Effector CD4-positive, alpha-beta T cell (primary cell): ENCODE results near the gene PAQR9. TPM values are rescaled to one million over a fixed set of nuclear protein-coding genes. Genes with fewer than 3 reads are reported as not detected.
A peak's percentile ranks its signal among the peaks of the same experiment; 100 is the strongest.
"Not testable (repeated sequence)": the region's sequence is repeated elsewhere in the genome, so short reads cannot be mapped to it uniquely, and the experiment has no call there.

Experiments
- DNase-seq: peaks from one replicate; pipeline ENCODE4 v3.0.0-alpha.2; 2020
- total RNA-seq: gene quantifications from one replicate; lab custom pipeline; 2026; lab: John Stamatoyannopoulos, UW

PAQR9 gene, protein sequence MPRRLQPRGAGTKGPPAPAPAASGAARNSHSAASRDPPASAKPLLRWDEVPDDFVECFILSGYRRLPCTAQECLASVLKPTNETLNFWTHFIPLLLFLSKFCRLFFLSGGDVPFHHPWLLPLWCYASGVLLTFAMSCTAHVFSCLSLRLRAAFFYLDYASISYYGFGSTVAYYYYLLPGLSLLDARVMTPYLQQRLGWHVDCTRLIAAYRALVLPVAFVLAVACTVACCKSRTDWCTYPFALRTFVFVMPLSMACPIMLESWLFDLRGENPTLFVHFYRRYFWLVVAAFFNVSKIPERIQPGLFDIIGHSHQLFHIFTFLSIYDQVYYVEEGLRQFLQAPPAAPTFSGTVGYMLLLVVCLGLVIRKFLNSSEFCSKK
- total RNA-seq: not detected

DNA sequence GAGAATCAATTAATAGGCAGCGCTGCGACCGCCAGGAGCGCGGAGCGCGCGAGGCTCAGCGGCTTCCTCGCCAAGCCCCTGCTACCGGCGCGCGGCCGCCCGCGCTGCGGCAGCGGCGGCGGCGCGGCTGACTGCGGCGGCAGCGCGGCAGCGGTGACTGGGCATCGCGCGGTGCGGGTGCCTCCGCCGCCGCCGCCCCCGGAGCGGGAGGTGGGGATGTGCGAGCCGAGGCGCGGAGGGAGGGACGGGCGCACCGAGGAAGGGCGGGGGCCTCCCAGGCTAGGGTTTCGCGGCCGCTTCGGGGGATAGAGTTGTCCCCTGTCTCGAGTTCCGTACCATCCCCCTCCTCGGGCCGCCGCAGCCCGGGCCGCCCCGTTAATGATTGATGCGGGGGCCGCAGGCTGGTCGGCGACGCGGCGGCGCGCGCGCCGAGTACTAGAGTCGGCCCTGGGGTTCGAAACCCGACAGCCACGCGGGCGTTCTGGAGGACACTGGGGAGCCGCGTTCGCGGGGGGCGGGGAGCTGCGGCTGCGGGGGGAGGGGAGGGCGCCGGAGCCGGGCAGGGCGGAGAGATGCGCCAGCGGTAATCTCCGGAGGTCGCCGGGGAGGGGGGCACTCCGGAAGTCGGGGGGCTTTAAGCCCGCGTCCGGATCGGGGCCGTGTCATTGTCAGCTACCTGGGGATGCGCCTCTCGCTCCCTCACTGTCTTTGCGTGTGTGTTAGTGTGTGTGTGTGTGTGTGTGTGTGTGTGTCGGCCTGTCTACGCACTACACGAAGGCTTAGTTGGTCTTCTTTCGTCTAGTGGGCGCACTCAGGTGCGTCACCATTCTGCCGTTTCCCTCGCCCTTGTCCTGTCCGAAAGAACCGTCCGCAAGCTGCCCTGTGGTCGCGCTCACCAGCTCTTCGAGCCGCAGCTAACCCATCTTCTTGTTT, at the start of gene PAQR9:
TSS of gene PAQR9 (minus strand) at position 159 of the 933 bp plus-strand sequence. CDS start 338 bp downstream, outside the sequence.
- DNase-seq: no peak

DNA sequence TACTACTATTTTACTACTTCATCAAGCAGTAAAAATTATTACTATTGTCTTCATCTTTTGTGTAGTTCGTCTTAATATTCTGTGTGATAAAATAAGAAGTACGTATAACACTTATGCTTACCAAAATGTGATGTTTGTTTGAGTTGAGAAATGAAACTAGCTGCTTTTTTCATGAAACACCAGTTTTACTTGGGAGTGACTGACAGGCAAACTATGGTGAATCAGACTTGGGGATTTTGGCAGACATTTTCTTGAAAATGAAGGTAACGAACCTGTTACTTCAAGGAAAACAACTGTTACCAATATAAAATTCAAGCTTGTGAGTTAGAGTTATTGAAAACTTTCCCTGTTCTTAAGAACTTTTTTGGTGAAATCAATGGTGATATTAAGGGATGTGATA, 48.2 kb upstream of the PAQR9 start:
- DNase-seq: no peak

DNA sequence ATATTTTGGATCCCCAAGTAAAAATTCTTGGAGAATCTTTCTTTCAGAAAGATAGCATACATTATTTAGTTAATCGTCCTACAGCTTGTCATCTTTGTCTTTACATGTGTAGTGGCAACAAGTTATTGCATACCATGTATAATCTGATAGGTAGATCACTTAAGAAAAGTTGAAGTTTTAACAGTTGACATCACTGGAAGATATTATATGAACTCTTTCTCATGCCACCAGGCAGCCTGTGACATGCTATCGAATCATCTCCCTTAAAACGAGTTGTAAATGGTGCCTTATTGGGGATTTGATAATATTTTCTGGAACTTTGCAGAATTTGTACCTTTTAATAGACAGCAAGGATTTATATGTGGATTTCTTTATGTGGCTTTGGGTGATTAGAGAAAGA, 46.5 kb upstream of the PAQR9 start:
- no peak for DNase-seq

DNA sequence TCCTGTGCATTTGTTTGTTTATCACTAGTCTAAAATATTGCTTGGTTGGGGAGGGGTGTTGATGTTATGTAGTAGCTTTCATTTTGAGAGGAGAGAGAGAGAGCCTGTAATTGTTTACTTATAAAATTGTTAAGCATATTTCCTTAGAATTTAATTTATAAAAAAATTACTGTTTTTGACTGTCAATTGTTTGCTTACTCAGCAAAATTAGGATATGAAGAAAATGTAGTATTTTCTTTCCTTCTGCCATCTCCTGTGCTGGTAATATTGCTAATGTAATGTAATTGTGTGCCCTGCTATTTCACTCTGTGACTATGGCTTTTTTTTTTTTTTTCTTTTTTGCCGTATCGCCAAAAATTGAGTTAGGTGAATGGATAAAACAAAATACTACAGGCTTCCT, 41.3 kb upstream of the PAQR9 start:
- DNase-seq: no peak

DNA sequence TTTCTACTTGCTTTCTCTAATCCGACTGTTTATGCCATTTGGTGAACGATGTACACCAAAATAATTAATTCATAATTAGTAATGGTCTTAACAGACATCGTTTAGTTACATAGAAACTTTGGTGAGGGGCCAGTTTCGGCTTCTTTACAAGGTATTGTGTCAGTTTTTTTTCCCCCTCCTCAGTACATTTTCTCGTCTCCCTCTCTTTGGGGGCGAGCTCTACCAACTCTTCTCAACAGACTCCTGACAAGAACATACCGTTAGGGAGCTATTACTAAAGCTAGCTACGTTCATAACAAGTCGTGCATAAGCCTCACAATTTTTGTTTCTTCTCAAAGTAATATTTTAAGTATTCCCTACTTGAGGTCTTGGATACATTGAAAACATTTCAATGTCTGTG, 39.3 kb upstream of the PAQR9 start:
- DNase-seq: no peak

DNA sequence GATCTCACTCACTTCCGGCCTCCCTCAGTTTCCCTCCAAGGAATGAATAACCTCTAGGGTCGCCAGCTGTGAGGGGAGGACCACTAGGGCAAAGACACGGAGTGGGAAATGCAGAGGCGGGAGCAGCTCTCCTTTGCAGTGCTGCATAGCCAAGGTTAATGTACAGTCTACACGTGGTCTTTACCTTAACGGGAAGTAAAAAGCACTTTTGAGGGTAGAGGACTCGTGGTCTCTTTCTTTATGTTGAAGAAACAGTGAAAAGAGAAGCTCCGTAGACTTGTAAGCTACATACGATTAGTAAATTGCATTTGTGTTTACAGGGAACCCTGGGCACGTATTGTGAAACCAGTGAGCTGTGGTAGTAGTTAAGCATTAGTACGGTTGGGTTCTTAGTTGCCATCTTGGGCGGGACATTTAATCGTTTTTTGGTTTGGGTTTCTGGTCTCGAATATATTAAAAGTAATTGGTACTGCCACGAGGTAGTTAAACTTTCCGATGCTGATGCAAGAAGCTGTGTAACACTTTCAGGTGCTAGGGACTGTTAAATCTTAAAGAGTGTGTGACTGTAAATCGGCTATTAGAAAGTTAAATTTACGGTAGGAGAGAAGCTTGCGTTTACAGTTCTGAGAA, 38.7 kb upstream of the PAQR9 start:
- DNase-seq: no peak

DNA sequence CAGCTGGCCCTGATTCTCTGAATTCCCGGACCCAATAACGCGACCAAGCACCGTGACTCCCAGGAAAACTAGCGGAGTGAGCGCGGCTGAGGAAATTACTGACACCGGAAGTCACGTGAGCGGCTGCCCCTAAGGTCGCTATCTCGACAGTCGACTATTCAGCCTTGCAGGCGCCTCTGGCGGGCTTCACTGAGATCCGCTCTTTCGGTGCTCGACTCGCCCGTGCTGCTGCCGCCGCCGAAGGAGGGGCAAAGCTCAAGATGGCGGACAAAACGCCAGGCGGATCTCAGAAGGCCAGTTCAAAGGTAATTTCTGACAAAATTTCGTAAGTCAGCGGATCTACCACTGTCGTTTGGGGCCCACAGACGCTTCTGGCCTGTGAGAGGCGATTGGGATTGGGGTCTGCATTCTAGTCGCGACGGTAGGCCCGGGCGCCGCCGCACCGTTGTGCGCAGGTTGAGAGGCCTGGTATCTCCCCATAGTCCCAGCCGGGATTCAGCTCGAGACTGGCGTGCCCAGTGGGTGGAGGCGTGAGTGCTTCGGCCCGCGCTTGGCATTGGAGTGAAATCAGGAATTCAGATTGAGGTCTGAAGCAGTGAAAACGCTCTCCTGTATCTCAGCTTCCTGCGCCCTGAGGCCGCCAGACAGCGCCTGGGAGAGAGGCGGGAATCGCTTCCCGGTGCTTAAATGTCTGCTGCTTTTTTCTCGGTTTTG, 38.1 kb upstream of the PAQR9 start, which contains the start of gene U2SURP:
TSS of gene U2SURP (plus strand) at position 202 of the 714 bp plus-strand sequence. CDS start at position 261, 59 bp downstream.
- peak; percentile 94 for DNase-seq

DNA sequence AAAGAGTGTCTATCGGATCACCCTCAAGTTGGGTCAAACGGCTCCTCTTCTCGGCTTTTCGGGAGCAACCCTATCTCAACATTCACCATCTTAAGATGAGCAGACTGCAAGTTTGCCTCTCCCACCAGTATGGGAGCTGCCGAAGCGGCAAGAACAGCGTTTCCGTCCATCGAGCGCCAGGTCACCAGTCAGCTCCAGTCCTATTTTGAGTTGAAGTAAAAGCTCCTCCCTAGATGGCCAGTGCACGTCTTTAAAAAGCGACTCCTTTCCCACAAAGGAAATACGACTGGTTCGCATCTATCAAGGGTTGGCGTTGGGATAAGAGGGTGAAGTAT, 37.5 kb upstream of the PAQR9 start:
- DNase-seq: no peak

DNA sequence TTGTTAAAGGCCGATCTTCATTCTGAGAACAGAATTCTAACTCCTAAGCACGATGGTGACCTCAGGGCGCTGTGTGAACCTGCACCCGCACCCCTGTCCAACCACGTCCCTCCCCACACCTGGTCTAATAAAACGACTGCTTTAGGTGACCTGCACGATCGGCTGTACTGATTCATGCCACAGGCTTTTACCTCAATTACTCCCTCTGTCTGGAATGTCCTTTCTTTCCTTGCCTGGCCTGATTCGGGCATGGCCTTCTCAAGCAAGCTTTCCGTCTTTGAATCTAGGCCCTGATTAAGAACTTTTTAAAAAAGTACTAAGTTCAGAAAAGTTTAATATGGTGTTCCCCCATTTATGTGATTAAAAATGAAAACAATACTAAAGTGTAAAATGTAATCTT, 37.1 kb upstream of the PAQR9 start:
- DNase-seq: no peak

DNA sequence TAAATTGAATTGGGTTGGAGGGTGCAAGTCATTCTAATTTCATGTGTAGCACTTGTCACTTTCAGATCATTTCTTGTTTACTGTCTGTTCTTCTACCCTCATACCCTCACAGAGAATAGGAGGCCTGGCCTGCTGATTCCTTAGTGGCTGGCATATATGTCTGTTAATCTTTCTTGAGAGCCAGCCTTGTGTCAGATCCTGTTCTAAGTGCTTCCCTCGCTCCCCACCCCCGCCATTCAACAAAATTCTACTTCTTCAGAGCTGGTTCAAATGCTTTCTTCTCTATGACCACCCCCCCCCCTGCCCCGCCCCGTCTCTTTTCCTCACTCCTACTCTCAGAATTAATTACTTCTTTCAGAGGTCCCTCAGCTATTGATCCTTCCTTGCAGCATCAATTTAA, 36.4 kb upstream of the PAQR9 start:
- DNase-seq: no peak

DNA sequence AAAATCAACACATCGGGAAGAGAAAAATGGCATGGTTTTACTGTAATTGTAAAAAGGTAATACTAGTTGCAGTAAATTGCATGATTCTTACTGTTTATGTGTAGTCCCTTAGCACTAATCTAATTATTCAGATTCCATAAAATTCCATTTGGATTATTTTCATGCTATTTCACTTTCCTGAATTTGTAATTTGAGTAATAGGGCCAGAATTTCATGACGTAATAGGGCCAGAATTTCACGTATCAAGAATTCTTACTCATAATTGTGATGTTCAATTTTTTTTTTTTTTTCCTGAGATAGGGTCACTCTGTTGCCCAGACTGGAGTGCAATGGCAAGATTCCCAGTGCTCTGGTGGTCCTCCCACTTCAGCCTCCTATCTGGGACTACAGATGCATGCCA, 35.0 kb upstream of the PAQR9 start:
- no peak for DNase-seq

DNA sequence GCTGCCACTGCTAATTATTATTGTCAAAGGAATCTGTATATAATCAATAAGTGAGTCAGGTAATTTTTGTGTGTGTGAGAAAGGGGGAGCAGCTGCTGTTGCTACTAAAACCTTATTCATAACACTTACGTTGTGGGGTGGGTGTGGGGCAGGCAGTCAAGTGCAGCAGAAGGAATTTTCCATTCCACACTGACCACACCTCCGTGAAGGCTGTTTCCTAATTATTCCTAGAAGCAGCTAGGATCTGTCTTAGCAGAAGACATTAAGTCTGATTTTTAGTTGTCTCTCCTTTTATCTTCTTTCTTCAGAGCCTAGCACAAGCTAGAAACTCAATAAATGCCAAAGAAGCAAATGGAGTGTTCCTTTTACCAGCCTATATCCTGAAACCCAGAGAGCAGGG, 33.9 kb upstream of the PAQR9 start:
- no peak for DNase-seq

DNA sequence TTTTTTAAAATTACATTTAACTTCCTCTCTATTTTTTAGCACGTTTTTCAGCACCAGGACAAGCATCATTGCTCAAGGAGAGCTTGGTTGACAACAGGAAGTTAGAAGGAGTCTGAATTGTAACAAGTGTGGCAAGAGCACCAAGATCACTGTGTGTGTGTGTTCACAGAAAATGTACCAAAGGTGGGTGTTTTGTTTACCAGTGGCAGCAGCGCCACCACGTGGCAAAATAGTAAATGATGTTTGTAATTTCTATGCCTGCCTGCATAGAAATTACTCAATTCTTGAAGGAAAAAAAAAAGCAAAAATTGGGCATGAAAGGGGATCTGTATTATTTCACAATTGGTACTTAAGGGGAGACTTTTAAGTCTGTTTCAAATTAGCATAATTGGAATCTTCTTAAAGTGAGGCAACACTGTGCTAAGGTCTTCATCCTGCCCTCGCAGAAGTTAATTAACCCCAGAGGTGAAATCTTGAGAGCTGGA, 30.5 kb upstream of the PAQR9 start:
- peak; percentile 42 for DNase-seq

DNA sequence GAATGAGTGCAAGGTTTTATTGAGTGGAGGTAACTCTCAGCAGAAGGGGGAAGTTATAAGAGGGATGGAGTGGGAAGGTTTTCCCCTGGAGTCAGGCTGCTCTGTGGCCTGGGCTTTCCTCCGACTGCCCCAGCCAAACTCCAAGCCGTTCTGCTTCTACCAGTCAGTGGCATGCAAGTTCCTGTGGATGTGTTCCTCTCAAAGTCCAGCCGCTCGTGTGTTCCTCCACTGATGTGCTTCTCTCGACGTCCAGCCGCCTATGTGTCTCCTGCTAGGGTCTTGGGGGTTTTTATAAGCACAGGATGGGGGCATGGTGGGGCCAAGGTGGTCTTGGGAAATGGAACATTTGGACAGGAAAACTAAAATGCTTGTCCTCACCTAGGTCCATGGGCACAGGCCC, 28.8 kb upstream of the PAQR9 start:
- DNase-seq: no peak

DNA sequence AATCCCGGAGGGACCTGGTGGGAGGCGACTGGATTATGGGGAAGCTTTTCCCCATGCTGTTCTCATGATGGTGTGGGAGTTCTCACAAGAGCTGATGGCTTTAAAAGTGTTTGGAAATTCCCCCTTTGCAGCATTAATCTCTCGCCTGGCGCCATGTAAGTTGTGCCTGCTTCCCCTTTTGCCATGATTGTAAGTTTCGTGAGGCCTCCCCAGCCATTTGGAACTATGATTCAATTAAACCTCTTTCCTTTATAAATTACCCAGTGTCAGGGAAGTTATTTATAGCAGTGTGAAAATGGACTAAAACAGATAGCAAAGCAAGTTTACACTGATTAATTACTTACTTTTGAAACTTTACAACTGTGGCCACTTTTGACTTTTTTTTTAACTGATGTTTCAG, 27.2 kb upstream of the PAQR9 start:
- no peak for DNase-seq

DNA sequence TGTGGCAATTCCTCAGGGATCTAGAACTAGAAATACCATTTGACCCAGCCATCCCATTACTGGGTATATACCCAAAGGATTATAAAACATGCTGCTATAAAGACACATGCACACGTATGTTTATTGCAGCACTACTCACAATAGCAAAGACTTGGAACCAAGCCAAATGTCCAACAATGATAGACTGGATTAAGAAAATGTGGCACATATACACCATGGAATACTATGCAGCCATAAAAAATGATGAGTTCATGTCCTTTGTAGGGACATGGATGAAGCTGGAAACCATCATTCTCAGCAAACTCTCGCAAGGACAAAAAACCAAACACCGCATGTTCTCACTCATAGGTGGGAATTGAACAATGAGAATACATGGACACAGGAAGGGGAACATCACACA, 25.4 kb upstream of the PAQR9 start:
- not testable (repeated sequence) for DNase-seq

DNA sequence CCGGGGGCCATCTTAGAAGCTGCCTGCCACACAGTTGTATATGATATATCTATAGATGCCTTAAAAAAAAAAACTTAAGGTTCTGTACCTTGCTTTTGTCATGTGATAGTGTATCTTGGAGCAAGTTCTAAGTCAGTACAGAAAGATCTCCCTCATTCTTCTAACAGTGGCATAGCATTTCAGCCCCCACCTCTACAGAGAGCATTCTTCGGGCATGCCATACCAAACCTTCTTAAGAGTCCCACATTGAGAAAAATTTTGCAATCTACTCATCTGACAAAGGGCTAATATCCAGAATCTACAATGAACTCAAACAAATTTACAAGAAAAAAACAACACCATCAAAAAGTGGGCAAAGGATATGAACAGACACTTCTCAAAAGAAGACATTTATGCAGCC, 24.7 kb upstream of the PAQR9 start:
- not testable (repeated sequence) for DNase-seq

DNA sequence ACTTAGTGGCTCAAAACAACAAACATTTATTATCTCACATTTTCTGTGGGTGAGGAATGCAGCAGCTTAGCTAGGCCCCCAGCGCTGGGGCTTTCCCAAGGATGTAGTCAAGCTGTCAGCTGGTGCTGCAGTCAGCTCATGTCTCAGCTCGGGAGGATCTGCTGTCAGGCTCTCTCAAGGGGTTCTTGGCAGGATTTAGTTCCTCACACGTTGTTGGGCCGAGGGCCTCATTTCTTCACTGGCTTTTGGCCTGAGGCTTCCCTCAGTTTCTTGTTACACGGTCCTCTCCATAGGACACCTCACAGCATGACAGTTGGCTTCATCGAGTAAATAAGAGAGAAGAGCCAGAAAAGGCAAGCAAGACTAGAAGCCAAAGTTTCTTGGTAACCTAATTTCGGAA, 24.2 kb upstream of the PAQR9 start:
- DNase-seq: no peak

DNA sequence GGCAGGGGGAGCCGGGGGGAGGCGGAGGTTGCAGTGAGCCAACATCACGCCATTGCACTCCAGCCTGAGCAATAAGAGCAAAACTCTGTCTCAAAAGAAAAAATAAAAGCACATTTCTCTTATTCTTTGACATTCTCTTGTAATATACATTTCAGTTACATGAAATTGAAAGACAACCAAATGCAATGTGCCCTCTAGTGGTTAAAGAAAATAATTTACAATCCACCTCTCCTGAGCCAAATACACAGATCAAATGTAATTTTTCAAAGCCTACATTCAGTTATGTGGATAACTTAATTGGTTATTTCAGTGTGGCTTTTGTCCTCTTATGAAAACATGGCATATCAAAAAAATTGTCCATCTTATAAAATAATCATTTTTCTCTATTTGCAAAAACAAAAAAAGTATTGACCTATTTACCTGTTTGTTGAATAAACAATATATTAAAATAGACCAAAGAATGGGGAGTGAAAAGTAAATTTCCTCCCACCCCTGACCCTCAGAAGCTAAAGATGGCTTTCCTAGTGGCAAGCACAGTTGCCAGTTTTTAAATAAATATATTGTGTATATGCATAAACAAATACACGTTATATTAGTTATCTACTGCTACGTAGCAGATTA, 23.7 kb upstream of the PAQR9 start:
- no peak for DNase-seq

DNA sequence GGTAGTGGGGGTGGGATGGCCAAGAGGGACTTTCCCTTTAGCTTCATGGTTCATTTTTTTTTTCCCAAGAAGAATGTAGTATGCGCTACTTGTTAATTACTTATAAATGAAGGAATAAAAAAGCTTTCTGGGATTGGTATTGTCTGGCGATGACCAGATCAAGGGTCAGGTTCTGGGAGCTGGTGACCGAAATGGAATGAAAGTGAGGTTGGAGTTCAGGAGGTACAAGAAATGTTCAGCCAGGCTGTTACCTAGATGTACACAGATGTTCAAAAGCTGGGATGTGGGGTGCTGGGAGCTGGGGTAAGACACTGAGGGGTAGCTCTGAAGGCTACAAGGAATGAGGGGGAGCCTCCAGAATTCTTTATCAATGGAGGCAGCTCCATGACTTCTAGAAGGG, 20.8 kb upstream of the PAQR9 start:
- DNase-seq: no peak

DNA sequence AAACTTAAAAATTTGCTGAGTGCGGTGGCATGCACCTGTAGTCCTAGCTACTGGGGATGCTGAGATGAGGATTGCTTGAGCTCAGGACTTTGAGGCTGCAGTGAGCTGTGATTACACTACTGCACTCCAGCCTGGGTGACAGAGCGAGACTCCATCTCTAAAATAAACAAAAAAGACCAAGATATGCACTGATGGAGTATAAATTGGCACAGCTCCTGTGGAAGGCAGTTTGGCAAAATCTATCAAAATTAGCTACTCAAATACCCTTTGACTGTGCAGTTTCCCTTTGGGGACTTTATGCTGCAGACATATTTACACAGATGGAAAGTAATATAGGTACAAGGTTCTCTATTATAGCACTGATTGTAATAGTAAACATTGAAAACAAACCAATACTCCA, 19.8 kb upstream of the PAQR9 start:
- DNase-seq: no peak
